ENCODE results near the gene RPS6KL1.

DNA sequence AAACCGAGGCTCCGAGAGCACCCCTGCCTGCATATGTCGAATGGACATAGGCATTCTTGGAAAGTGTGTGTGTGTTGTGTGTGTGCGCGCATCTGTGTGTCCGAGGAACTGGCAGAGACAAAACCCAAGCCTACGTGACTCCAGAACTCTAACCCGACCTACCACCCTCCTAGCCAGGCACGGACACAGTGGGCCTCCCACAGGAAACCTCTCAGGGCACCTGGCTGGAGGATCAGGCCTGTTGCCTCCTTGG, 32.9 kb upstream of the RPS6KL1 start:
- TF ChIP-seq, protein P1, sequence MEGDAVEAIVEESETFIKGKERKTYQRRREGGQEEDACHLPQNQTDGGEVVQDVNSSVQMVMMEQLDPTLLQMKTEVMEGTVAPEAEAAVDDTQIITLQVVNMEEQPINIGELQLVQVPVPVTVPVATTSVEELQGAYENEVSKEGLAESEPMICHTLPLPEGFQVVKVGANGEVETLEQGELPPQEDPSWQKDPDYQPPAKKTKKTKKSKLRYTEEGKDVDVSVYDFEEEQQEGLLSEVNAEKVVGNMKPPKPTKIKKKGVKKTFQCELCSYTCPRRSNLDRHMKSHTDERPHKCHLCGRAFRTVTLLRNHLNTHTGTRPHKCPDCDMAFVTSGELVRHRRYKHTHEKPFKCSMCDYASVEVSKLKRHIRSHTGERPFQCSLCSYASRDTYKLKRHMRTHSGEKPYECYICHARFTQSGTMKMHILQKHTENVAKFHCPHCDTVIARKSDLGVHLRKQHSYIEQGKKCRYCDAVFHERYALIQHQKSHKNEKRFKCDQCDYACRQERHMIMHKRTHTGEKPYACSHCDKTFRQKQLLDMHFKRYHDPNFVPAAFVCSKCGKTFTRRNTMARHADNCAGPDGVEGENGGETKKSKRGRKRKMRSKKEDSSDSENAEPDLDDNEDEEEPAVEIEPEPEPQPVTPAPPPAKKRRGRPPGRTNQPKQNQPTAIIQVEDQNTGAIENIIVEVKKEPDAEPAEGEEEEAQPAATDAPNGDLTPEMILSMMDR (conservative IDR thresholded peaks at IDR 0.05; ENCODE audit: low read depth, low read length), result no peak
- TF ChIP-seq EZH2 (IDR thresholded peaks at IDR 0.05; ENCODE audit: low read length, unreplicated experiment) (no peak), EZH2phosphoT487 (IDR thresholded peaks at IDR 0.05; ENCODE audit: borderline replicate concordance, low read length) (no peak)
